ENCODE results near the gene NANOG.
"Not testable (repeated sequence)": the region's sequence is repeated elsewhere in the genome, so short reads cannot be mapped to it uniquely, and the experiment has no call there.

The NANOG gene

GRCh38 chr12:7801460-7801859 lies 12.3 kb downstream of the NANOG start:
- DNase-seq (ENCODE audit: low spot score) = no peak

DNA sequence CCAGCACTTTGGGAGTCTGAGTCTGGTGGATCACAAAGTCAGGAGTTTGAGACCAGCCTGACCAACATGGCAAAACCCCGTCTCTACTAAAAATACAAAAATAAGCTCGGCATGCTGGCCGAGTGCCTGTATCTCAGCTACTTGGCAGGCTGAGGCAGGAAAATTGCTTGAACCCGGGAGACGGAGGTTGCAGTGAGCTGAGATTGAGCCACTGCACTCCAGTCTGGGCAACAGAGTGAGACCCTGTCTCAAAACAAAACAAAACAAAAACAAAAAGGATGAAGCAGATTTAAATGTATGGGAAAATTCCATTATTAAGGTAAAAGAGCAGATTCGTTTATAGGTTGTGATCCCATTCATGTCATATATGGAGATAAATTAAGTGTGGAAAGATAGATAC lies 17.1 kb downstream of the NANOG start:
- DNase-seq (ENCODE audit: low spot score) = not testable (repeated sequence)

DNA sequence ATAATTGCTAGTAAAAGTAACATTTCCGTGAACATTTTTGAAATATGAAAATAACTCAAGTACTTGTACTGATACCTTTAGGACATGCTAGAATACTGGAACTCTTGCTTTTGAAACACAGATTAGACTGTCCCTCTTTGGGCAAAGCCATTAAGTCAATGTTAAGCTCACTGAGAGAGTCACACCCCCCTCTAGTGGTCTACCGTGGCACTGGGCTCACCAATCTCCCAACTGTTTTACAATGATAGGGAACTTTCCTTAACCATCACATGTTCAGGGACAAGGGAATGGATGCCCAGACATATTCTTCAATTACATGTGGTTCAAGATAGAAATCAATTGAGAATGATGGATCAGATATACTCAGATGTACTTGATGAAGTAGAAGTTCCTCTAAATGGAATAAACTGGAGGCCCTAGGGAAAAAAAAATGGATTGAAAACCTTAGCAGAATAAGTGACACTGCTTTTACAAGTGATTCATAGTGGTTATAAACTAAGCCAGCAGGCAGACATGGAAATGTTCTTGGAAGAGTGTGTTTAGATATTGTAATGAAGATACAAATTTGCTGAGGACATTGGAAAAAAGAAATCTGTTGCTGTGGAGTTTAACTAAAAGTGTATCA lies 17.8 kb downstream of the NANOG start:
- DNase-seq (ENCODE audit: low spot score) = peak; percentile 36

GRCh38 chr12:7825754-7826153 lies 36.6 kb downstream of the NANOG start:
- DNase-seq (ENCODE audit: low spot score) = not testable (repeated sequence)

GRCh38 chr12:7829737-7830136 lies 40.5 kb downstream of the NANOG start:
- not testable (repeated sequence) for DNase-seq (ENCODE audit: low spot score)

DNA sequence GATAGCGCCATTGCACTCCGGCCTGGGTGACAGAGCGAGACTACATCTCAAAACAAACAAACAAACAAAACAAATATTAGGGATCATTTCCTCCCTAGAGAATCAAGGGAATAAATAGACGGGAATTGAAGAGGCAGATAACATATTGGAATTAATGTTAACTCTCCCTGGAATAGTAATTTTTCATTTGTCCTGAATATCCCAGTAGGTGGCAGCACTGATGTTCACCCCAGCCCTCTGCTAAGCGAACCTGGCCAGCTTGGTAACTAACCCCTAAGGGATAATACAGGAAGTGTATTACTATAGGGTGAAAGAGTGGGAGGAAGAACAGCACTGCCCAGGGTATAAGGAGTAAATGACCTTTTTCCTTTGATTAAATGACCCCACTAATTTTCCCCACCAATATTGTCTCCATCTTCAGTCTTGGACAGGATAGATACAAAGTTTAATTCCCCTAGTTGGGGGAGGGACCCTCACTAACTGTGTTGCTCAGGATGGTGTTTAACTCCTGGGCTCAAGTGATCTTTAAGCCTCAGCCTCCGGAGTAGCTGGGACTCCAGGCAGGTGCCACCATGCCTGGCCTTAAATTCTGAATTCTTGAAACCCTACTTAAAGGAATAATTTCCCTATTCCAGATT lies 43.0 kb downstream of the NANOG start:
- peak; percentile 33 for DNase-seq (ENCODE audit: low spot score)

GRCh38 chr12:7833201-7833600 lies 44.0 kb downstream of the NANOG start:
- DNase-seq (ENCODE audit: low spot score) = not testable (repeated sequence)

- no peak for DNase-seq (ENCODE audit: low spot score)
Measured at GRCh38 chr12:7833831-7834230, 44.6 kb downstream of the NANOG start.

DNA sequence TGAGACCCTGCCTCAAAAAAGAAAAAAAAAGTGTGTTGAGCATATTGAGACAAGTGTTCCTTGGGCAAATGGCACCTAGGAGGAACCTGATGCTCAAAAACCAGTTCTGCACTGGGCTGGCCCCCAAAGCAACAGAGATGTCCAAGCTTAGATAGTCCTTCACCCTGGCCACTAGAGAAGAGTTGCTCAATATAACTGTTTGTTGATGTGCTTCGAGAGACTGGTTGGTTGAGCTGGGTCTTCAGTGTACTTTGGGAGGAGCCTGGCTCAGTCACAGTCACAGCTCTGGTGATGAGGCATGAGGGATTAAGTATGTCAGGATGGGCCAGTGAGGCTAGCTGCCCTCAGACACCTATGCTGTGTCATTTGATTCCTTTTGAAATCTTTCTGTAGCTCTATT lies 45.5 kb downstream of the NANOG start:
- DNase-seq (ENCODE audit: low spot score) = no peak

- DNase-seq (ENCODE audit: low spot score) = no peak
Measured at GRCh38 chr12:7835116-7835515, 45.9 kb downstream of the NANOG start.

- DNase-seq (ENCODE audit: low spot score) = no peak
Measured at GRCh38 chr12:7835766-7836165, 46.6 kb downstream of the NANOG start.

DNA sequence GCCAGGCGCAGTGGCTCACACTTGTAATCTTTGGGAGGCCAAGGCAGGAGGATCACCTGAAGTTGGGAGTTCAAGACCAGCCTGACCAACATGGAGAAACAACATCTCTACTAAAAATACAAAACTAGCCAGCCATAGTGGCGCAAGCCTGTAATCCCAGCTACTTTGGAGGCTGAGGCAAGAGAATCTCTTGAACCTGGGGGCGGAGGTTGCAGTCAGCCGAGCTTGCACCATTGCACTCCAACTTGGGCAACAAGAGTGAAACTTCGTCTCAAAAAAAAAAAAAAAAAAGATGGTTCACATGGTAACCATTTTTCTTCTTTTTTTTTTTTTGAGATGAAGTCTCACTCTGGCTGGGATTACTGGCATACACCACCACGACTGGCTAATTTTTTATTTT lies 48.2 kb downstream of the NANOG start:
- no peak for DNase-seq (ENCODE audit: low spot score)

- not testable (repeated sequence) for DNase-seq (ENCODE audit: low spot score)
Measured at GRCh38 chr12:7839226-7839625, 50.0 kb downstream of the NANOG start.

GRCh38 chr12:7839848-7840247 lies 50.6 kb downstream of the NANOG start:
- DNase-seq (ENCODE audit: low spot score) = not testable (repeated sequence)

GRCh38 chr12:7842444-7842843 lies 53.2 kb downstream of the NANOG start:
- not testable (repeated sequence) for DNase-seq (ENCODE audit: low spot score)

- not testable (repeated sequence) for DNase-seq (ENCODE audit: low spot score)
Measured at GRCh38 chr12:7843149-7843548, 53.9 kb downstream of the NANOG start.

- DNase-seq (ENCODE audit: low spot score) = not testable (repeated sequence)
Measured at GRCh38 chr12:7843583-7843982, 54.4 kb downstream of the NANOG start.

DNA sequence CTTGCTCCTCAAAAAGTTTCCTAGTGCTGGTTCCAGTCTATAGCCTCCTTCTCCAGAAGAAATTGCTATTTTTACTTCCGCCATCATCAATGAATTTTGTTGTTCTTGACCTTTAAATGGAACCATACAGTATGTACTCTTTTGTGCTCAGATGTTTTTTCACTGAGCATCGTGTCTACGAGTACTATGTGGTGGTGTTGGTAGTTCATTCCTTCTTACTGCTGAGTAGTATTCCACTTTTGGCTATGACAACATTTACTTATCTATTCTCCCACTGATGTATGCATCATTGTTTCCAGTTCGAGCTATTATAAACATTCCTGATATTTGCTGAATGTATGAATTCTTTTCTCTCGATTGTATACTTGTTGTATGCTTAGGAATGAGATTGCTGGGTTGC lies 54.9 kb downstream of the NANOG start:
- DNase-seq (ENCODE audit: low spot score) = no peak

DNA sequence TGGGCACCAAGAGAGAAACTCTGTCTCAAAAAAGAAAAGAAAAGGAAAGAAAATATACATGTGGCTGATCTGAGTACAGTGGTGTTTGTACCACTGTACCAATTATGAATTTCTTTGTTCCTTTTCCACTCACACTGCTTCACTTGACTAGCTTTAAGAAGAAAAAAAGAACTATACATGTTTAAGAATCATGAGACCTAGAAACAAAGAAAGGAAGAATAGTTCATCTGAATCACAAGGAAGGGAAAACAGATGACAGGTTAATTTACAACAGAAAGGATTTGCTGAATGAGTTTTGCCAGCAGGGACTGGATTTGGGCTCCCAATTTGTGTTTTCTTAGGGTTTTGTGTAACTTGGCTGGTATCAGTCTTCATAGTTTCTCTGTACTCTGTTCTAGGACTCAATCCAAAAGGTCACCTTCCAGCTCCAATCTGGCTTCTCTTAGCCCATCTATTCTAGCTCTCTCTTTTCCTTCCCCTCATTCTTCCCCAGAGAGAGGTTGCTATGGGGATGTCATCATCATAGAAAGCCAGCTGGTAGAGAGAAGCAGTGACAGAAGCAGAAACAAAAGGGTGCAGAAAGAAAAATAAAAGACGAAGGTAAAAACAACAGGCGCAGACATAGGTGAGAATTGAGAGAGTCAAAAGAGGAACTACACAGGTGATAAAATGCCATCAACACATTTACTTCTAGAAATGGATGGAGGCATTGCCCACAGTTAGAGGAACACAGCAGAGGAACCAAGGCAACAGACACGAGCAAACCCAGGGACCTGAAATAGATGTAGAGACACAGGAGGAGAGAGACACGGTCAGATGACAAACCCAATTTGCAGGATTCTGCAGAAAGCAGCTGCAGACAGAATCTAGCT lies 58.3 kb downstream of the NANOG start:
- not testable (repeated sequence) for DNase-seq (ENCODE audit: low spot score)

- not testable (repeated sequence) for DNase-seq (ENCODE audit: low spot score)
Measured at GRCh38 chr12:7848098-7848422, 58.9 kb downstream of the NANOG start.

Measured in CD4-positive, alpha-beta T cell treated with Interleukin-6 at 100 ng/mL for 8 hours (primary cell).